H1 (cell line): ENCODE results near the gene SNX15. TPM values are rescaled to one million over a fixed set of nuclear protein-coding genes. Genes with fewer than 3 reads are reported as not detected.

Source experiments
- CTCF ChIA-PET: fragments of 300-600 bp; sonication (Branson Sonifier 250); formaldehyde crosslinking; loops from one replicate; lab custom pipeline; 2021; ENCODE audit not compliant: partially characterized antibody; lab: Charles Lee
- POLR2A ChIA-PET: fragments of 300-600 bp; sonication (Branson Sonifier 250); formaldehyde crosslinking; loops from one replicate; lab custom pipeline; 2021; ENCODE audit warnings: inconsistent platforms; ENCODE audit not compliant: partially characterized antibody; lab: Charles Lee
- DNase-seq, 2 experiments: peaks; one replicate each; pipeline versions ENCODE4 v3.0.0 to v3.0.0-alpha.2; 2010 to 2022; ENCODE audit warnings: low spot score in 2 of 2, low read depth in 1 of 2, mixed read lengths in 1 of 2
- FAIRE-seq: peaks from 2 replicates; lab custom pipeline; 2011; peaks lifted over from hg19 to GRCh38; lab: Jason Lieb, UNC
- H2AFZ ChIP-seq: 2 replicates; pipeline ENCODE4 v1.8.1; 2012; ENCODE audit warnings: low read length, inconsistent platforms
- H2AK5ac ChIP-seq: 2 replicates; pipeline ENCODE4 v1.6.1; 2013; ENCODE audit warnings: low read depth, low read length
- H2BK120ac ChIP-seq: replicated peaks from 2 replicates; pipeline ENCODE3; 2013; ENCODE audit warnings: low read depth, low read length, inconsistent platforms
- H2BK12ac ChIP-seq: 2 replicates; pipeline ENCODE4 v1.6.1; 2013; ENCODE audit warnings: low read depth, low read length
- H2BK15ac ChIP-seq: 2 replicates; pipeline ENCODE4 v1.6.1; 2013; ENCODE audit warnings: low read length
- H2BK20ac ChIP-seq: 2 replicates; pipeline ENCODE4 v1.6.1; 2013; ENCODE audit warnings: low read length
- H2BK5ac ChIP-seq: 2 replicates; pipeline ENCODE4 v1.6.1; 2013; ENCODE audit warnings: low read depth, low read length
- H3K14ac ChIP-seq: 2 replicates; pipeline ENCODE4 v1.6.1; 2013; ENCODE audit warnings: inconsistent platforms; ENCODE audit not compliant: insufficient read length
- H3K18ac ChIP-seq: 2 replicates; pipeline ENCODE4 v1.6.1; 2013; ENCODE audit warnings: low read length; ENCODE audit errors: extremely low read depth
- H3K23ac ChIP-seq: 2 replicates; pipeline ENCODE4 v1.6.1; 2013; ENCODE audit warnings: inconsistent platforms; ENCODE audit not compliant: insufficient read length
- H3K23me2 ChIP-seq: 2 replicates; pipeline ENCODE4 v1.6.1; 2013; ENCODE audit warnings: low read depth, low read length
- H3K27ac ChIP-seq: 2 replicates; pipeline ENCODE4 v1.6.1; 2011; ENCODE audit warnings: low read depth, low read length, inconsistent platforms
- H3K27me3 ChIP-seq, 4 experiments: replicated peaks in 1 of 4; 1 replicate in 1 of 4; 2 replicates in 3 of 4; pipeline versions ENCODE4 v1.6.1 to v1.8.1; 2011 to 2013; ENCODE audit warnings: low read length in 3 of 4, mild to moderate bottlenecking in 3 of 4, inconsistent platforms in 2 of 4, mixed read lengths in 2 of 4, moderate library complexity in 1 of 4; ENCODE audit not compliant: control insufficient read depth in 3 of 4, insufficient read depth in 3 of 4; ENCODE audit errors: extremely low read depth in 1 of 4
- H3K36me3 ChIP-seq, 4 experiments: 2 replicates each; pipeline versions ENCODE4 v1.6.1 to v1.8.1; 2011 to 2013; ENCODE audit warnings: mild to moderate bottlenecking in 4 of 4, low read length in 3 of 4, moderate library complexity in 2 of 4, control low read depth in 1 of 4, inconsistent platforms in 1 of 4; ENCODE audit not compliant: insufficient read depth in 4 of 4, control insufficient read depth in 2 of 4
- H3K4ac ChIP-seq: replicated peaks from 2 replicates; pipeline ENCODE3; 2013; ENCODE audit warnings: low read length, low read depth, mixed read lengths, inconsistent platforms; ENCODE audit not compliant: insufficient read length
- H3K4me1 ChIP-seq, 4 experiments: replicated peaks in 1 of 4; 1 replicate in 1 of 4; 2 replicates in 3 of 4; pipeline versions ENCODE4 v1.6.1 to v1.8.1; 2011 to 2013; ENCODE audit warnings: low read length in 3 of 4, inconsistent platforms in 2 of 4, mixed read lengths in 1 of 4; ENCODE audit not compliant: insufficient read depth in 4 of 4, control insufficient read depth in 3 of 4
- H3K4me2 ChIP-seq, 2 experiments: 2 replicates each; pipeline versions ENCODE4 v1.6.1 to v1.8.1; 2011 to 2013; ENCODE audit warnings: low read depth in 2 of 2, low read length in 2 of 2, control low read depth in 1 of 2, inconsistent platforms in 1 of 2, mild to moderate bottlenecking in 1 of 2; ENCODE audit not compliant: insufficient read depth in 1 of 2
- H3K4me3 ChIP-seq, 4 experiments: fragments of 200-600, 300-600 bp in 1 of 4; sonication (generic), shearing (Covaris generic), sonication (Bioruptor Twin) in 1 of 4; 2 replicates each; pipeline versions ENCODE4 v1.5.1 to v1.8.1; 2011 to 2016; ENCODE audit warnings: low read length in 4 of 4, low read depth in 3 of 4, control low read depth in 2 of 4, inconsistent platforms in 2 of 4, mild to moderate bottlenecking in 2 of 4, mixed read lengths in 1 of 4, moderate library complexity in 1 of 4; ENCODE audit not compliant: insufficient read depth in 2 of 4; ENCODE audit errors: extremely low read depth in 1 of 4
- H3K56ac ChIP-seq: replicated peaks from 2 replicates; pipeline ENCODE3; 2013; ENCODE audit warnings: low read depth, mild to moderate bottlenecking, mixed read lengths, low read length, inconsistent platforms; ENCODE audit not compliant: insufficient read length
- H3K79me1 ChIP-seq: 2 replicates; pipeline ENCODE4 v1.6.1; 2013; ENCODE audit warnings: low read depth, low read length, control low read depth
- H3K79me2 ChIP-seq, 2 experiments: 2 replicates each; pipeline versions ENCODE4 v1.6.1 to v1.8.1; 2012 to 2013; ENCODE audit warnings: low read length in 2 of 2, mild to moderate bottlenecking in 2 of 2, inconsistent platforms in 1 of 2; ENCODE audit not compliant: insufficient read depth in 2 of 2, control insufficient read depth in 1 of 2
- H3K9ac ChIP-seq, 4 experiments: replicated peaks in 1 of 4; 1 replicate in 1 of 4; 2 replicates in 3 of 4; pipeline versions ENCODE4 v1.6.1 to v1.8.1; 2011 to 2013; ENCODE audit warnings: low read depth in 3 of 4, low read length in 3 of 4, control low read depth in 2 of 4, mild to moderate bottlenecking in 2 of 4, moderate library complexity in 2 of 4, inconsistent platforms in 1 of 4; ENCODE audit errors: extremely low read depth in 1 of 4
- H3K9me3 ChIP-seq, 2 experiments: 2 replicates each; pipeline versions ENCODE4 v1.6.1 to v1.8.1; 2012 to 2013; ENCODE audit warnings: mild to moderate bottlenecking in 2 of 2, moderate library complexity in 2 of 2, control low read depth in 1 of 2, inconsistent platforms in 1 of 2, low read depth in 1 of 2, low read length in 1 of 2, mixed read lengths in 1 of 2; ENCODE audit not compliant: insufficient read depth in 2 of 2
- H4K20me1 ChIP-seq, 2 experiments: replicated peaks in 1 of 2; 2 replicates each; pipeline versions ENCODE3 to v1.8.1; 2011 to 2013; ENCODE audit warnings: inconsistent platforms in 2 of 2, low read length in 2 of 2, mild to moderate bottlenecking in 1 of 2; ENCODE audit not compliant: insufficient read depth in 2 of 2, control insufficient read depth in 1 of 2
- H4K5ac ChIP-seq: 2 replicates; pipeline ENCODE4 v1.6.1; 2013; ENCODE audit warnings: low read length, low read depth, mixed read lengths, inconsistent platforms; ENCODE audit not compliant: insufficient read length
- H4K8ac ChIP-seq: 2 replicates; pipeline ENCODE4 v1.8.0; 2013; ENCODE audit warnings: mild to moderate bottlenecking, moderate library complexity, low read length, inconsistent platforms; ENCODE audit not compliant: insufficient read depth; ENCODE audit errors: extremely low read depth
- H4K91ac ChIP-seq: replicated peaks from 2 replicates; pipeline ENCODE3; 2013; ENCODE audit warnings: low read length, mixed read lengths, inconsistent platforms; ENCODE audit not compliant: insufficient read length
- CHD1 ChIP-seq: IDR thresholded peaks from 2 replicates; pipeline ENCODE4 v1.6.1; 2012; ENCODE audit warnings: low read depth, low read length, improper control_type of control experiment
- CTBP2 ChIP-seq: IDR thresholded peaks from 2 replicates; pipeline ENCODE4 v1.7.0; 2011; ENCODE audit warnings: borderline replicate concordance, mild to moderate bottlenecking, moderate library complexity, mixed read lengths, low read length; ENCODE audit not compliant: insufficient read depth, insufficient read length
- GTF2F1 ChIP-seq: IDR thresholded peaks from 2 replicates; pipeline ENCODE4 v1.6.1; 2012; ENCODE audit warnings: low read depth, low read length, improper control_type of control experiment, borderline replicate concordance
- POU5F1 ChIP-seq: IDR thresholded peaks from 2 replicates; pipeline ENCODE4 v1.6.1; 2011; ENCODE audit warnings: low read depth, mild to moderate bottlenecking, low read length, moderate library complexity
- SIN3A ChIP-seq, 2 experiments: IDR thresholded peaks in 1 of 2; conservative IDR thresholded peaks in 1 of 2; 2 replicates each; pipeline ENCODE4 v1.6.1; 2011 to 2012; ENCODE audit warnings: low read length in 2 of 2, improper control_type of control experiment in 1 of 2, low read depth in 1 of 2, mild to moderate bottlenecking in 1 of 2
- SIX5 ChIP-seq: IDR thresholded peaks from 2 replicates; pipeline ENCODE4 v1.6.1; 2011; ENCODE audit warnings: mild to moderate bottlenecking, low read depth, low read length
- TBP ChIP-seq: IDR thresholded peaks from 2 replicates; pipeline ENCODE4 v1.6.1; 2011; ENCODE audit warnings: low read depth, low read length, improper control_type of control experiment
- WGBS, 2 experiments: shearing (Covaris generic) in 1 of 2; methylation state at CpG; one replicate each; pipeline versions ENCODE4 v1.1.6 to v1.1.7; 2013 to 2015; ENCODE audit warnings: low lambda C conversion rate in 2 of 2, mixed read lengths in 2 of 2, inconsistent platforms in 1 of 2, low coverage in 1 of 2, missing lambda C conversion rate in 1 of 2; ENCODE audit not compliant: insufficient replicate concordance in 2 of 2, insufficient coverage in 1 of 2, insufficient read length in 1 of 2; ENCODE audit errors: extremely low coverage in 1 of 2, missing lambda C conversion rate in 1 of 2; 5-methylcytosine and 5-hydroxymethylcytosine counted together
- polyA plus RNA-seq, 7 experiments: library from polyadenylated mRNA; depleted of rRNA in 3 of 7; stranded (reverse) in 5 of 7; unstranded in 2 of 7; fragments of >200 nt in 5 of 7; fragments of 200-250 nt in 2 of 7; gene quantifications; 1 replicate in 5 of 7; 2 replicates in 1 of 7; 4 replicates in 1 of 7; pipeline versions ENCODE4 v1.2.1 to v1.2.3, GENCODE V29; 2011 to 2013; ENCODE audit warnings: missing spikeins in 2 of 7, mixed read lengths in 2 of 7
- total RNA-seq: library from RNA; stranded (reverse); fragmentation: NEBNext Ultra II Directional; extraction: Animal tissue kit (Norgen Biotek cat#: 25700); gene quantifications from 2 replicates; pipeline ENCODE4 v1.2.1, GENCODE V29; 2021
- TF ChIP-seq, protein P1 (sequence below): IDR thresholded peaks from 2 replicates; pipeline ENCODE4 v1.6.1; 2011; ENCODE audit warnings: low read depth, mild to moderate bottlenecking, low read length; ENCODE audit not compliant: insufficient read depth

SNX15 gene
- total and polyA plus RNA-seq, 2 of the 8 experiments (the other 6 are each of a cell fraction or from before 2014, with no cell fraction given) = 13.0 to 18.3 TPM

DNA sequence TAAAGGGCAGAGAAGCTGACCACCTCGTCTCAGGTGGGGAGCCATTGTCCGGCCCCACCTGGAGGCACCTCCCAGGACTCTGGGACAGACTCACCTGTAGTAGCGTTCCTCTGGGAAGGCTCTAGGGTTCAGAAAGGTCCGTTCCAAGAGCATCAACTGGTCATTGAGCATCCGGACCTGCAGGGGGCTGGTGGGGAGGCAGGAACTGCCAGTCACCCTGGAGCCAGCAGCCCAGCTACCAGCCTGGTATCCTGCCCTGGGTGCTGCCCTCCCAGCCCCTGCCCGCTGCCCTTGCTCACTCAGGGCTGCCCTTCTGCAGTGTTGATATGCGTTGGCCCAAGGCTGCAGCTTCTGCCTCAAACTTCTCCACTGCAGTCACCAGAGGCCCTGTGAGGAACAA, 18.5 kb downstream of the SNX15 start:
- Histone ChIP-seq H3K79me1 (peaks cover 2% of the 10 kb centered on the region), H3K27ac (no peak overlapping the region), H4K20me1 (peaks cover 11 to 13% of the 10 kb centered on the region in 2 experiments), H3K4me3 (no peak overlapping the region), H2BK15ac (no peak overlapping the region), H2AK5ac (no peak overlapping the region), H3K4ac (no peak overlapping the region), H2BK120ac (no peak overlapping the region), H3K27me3 (peaks cover 0 to 9% (median 3%) of the 10 kb centered on the region in 4 experiments; a peak in 3 of 7 replicates), H2AFZ (no peak overlapping the region), H4K8ac (no peak overlapping the region), H4K91ac (no peak overlapping the region), H2BK5ac (no peak overlapping the region), H4K5ac (no peak overlapping the region), H3K79me2 (peaks cover 0 to 16% of the 10 kb centered on the region in 2 experiments; a peak in 2 of 4 replicates), H3K18ac (no peak overlapping the region), H3K23ac (no peak overlapping the region), H3K56ac (no peak overlapping the region), H2BK20ac (no peak overlapping the region), H3K4me1 (peaks cover 0 to 10% (median 7%) of the 10 kb centered on the region in 4 experiments; a peak in 5 of 7 replicates), H3K36me3 (peaks cover 3 to 12% (median 6%) of the 10 kb centered on the region in 4 experiments; a peak in 4 of 8 replicates), H3K4me2 (no peak overlapping the region), H3K9ac (no peak overlapping the region), H3K14ac (no peak overlapping the region), H3K23me2 (no peaks in the 10 kb centered on the region; the same call in 1 of the 2 replicates), H2BK12ac (no peak overlapping the region), H3K9me3 (no peaks in the 10 kb centered on the region)
- TF ChIP-seq, protein P1, sequence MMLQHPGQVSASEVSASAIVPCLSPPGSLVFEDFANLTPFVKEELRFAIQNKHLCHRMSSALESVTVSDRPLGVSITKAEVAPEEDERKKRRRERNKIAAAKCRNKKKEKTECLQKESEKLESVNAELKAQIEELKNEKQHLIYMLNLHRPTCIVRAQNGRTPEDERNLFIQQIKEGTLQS = no peak
- TF ChIP-seq TBP = no peak
- no peak for TF ChIP-seq CHD1
- TF ChIP-seq GTF2F1 = no peak
- TF ChIP-seq POU5F1 = no peak
- no peak for TF ChIP-seq SIN3A (conservative IDR thresholded peaks at IDR 0.05 in 1 of 2, IDR thresholded peaks at IDR 0.05 in 1 of 2; ENCODE audit: low read depth in 1 of 2, low read length in 2 of 2)
- no peak for TF ChIP-seq SIX5
- no peak for TF ChIP-seq CTBP2
- DNase-seq (no peak), FAIRE-seq (no peak)
- ChIA-PET POLR2A (interaction anchor here (0.6 to 1.4 kb wide), 6 partner anchors 10 to 37 kb away, joined by 3 to 4 read pairs (median 3); no protein-coding TSS in a partner anchor), CTCF (interaction anchor here (0.7 to 2.3 kb wide), 13 partner anchors 9 to 197 kb away, joined by 3 to 12 read pairs (median 4); partner anchors contain the start of genes ARL2 and SNX15)
- 89% methylated on average over 7 of the region's 7 CpGs; no CpG with 5 or more reads in 1 of the 2 experiments for WGBS, 2 experiments
